ENCODE results near the gene ARHGAP15. TPM values are rescaled to one million over a fixed set of nuclear protein-coding genes. Genes with fewer than 3 reads are reported as not detected.

Gene ARHGAP15
- total and polyA plus RNA-seq, 2 experiments from 2014 or later, result 0.26 TPM; not detected in 1

DNA sequence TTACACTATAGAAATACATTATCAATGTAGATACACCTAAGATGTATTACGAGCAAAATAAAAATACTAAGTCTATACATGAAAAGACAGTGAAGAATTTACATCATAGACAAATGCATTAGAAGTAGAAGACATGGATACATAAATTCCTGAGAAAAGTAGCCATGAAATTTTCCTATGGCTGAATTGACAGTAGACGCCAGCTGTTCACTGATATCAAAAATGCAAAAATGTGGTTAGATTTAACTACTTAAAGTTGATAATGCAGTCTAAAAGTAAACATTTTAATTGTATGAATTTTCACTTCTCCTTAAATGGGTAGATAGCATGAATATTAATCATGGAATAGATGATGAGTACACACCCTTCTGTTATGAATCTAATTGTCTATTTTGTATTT, 350.9 kb downstream of the ARHGAP15 start (continued):
- TF ChIP-seq, protein P1, sequence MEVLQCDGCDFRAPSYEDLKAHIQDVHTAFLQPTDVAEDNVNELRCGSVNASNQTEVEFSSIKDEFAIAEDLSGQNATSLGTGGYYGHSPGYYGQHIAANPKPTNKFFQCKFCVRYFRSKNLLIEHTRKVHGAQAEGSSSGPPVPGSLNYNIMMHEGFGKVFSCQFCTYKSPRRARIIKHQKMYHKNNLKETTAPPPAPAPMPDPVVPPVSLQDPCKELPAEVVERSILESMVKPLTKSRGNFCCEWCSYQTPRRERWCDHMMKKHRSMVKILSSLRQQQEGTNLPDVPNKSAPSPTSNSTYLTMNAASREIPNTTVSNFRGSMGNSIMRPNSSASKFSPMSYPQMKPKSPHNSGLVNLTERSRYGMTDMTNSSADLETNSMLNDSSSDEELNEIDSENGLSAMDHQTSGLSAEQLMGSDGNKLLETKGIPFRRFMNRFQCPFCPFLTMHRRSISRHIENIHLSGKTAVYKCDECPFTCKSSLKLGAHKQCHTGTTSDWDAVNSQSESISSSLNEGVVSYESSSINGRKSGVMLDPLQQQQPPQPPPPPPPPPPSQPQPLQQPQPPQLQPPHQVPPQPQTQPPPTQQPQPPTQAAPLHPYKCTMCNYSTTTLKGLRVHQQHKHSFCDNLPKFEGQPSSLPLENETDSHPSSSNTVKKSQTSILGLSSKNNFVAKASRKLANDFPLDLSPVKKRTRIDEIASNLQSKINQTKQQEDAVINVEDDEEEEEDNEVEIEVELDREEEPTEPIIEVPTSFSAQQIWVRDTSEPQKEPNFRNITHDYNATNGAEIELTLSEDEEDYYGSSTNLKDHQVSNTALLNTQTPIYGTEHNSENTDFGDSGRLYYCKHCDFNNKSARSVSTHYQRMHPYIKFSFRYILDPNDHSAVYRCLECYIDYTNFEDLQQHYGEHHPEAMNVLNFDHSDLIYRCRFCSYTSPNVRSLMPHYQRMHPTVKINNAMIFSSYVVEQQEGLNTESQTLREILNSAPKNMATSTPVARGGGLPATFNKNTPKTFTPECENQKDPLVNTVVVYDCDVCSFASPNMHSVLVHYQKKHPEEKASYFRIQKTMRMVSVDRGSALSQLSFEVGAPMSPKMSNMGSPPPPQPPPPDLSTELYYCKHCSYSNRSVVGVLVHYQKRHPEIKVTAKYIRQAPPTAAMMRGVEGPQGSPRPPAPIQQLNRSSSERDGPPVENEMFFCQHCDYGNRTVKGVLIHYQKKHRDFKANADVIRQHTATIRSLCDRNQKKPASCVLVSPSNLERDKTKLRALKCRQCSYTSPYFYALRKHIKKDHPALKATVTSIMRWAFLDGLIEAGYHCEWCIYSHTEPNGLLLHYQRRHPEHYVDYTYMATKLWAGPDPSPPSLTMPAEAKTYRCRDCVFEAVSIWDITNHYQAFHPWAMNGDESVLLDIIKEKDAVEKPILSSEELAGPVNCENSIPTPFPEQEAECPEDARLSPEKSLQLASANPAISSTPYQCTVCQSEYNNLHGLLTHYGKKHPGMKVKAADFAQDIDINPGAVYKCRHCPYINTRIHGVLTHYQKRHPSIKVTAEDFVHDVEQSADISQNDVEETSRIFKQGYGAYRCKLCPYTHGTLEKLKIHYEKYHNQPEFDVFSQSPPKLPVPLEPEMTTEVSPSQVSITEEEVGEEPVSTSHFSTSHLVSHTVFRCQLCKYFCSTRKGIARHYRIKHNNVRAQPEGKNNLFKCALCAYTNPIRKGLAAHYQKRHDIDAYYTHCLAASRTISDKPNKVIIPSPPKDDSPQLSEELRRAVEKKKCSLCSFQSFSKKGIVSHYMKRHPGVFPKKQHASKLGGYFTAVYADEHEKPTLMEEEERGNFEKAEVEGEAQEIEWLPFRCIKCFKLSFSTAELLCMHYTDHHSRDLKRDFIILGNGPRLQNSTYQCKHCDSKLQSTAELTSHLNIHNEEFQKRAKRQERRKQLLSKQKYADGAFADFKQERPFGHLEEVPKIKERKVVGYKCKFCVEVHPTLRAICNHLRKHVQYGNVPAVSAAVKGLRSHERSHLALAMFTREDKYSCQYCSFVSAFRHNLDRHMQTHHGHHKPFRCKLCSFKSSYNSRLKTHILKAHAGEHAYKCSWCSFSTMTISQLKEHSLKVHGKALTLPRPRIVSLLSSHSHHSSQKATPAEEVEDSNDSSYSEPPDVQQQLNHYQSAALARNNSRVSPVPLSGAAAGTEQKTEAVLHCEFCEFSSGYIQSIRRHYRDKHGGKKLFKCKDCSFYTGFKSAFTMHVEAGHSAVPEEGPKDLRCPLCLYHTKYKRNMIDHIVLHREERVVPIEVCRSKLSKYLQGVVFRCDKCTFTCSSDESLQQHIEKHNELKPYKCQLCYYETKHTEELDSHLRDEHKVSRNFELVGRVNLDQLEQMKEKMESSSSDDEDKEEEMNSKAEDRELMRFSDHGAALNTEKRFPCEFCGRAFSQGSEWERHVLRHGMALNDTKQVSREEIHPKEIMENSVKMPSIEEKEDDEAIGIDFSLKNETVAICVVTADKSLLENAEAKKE (CRISPR knock-in tag; IDR thresholded peaks at IDR 0.05), result no peak
- TF ChIP-seq ZNF114 (CRISPR knock-in tag; IDR thresholded peaks at IDR 0.05) (no peak), NANOG (IDR thresholded peaks at IDR 0.05; ENCODE audit: borderline replicate concordance) (no peak), JUNB (IDR thresholded peaks at IDR 0.05; ENCODE audit: unreplicated experiment) (no peak)

DNA sequence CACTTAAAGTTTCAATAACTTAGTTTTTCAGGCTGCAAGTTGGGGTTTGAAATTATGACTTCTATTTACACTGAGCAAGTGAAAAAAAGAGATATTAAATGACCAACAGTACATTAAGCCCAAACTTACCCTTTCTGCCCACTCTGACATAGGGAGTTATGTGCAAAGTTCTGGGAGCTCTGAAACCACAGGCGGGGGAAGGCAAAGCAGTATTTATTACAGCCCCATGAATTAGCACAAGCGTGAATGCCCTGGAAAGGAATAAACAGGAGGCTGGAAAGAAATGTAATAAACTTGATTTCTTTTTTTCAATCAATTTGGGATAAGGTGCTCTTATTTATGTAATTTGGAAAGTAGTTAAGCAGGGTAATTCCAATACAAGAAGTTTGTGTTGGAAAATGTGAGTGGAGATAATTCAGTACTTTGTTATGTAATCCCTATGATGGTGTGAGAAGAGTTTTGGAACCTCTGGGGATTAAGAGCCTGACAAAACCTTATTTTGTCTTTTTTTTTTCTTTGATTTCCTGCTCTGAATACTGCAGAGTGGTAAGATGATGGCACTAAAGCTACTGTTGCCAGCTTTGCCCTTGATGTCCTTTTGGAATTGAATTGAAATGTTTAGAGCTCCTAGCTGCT, 351.5 kb downstream of the ARHGAP15 start:
- H3K27ac Mint-ChIP-seq, result no peak overlapping the region
- H3K9me3 Mint-ChIP-seq, result no peaks in the 10 kb centered on the region
- ATAC-seq, result no peak
- TF ChIP-seq STAT1 (IDR thresholded peaks at IDR 0.05; ENCODE audit: unreplicated experiment) (no peak), CREB1 (CRISPR knock-in tag; IDR thresholded peaks at IDR 0.05; ENCODE audit: low read depth) (no peak), EZH2phosphoT487 (IDR thresholded peaks at IDR 0.05; ENCODE audit: unreplicated experiment) (no peak), ZNF331 (CRISPR knock-in tag; IDR thresholded peaks at IDR 0.05; ENCODE audit: low read depth) (no peak), ZNF114 (CRISPR knock-in tag; IDR thresholded peaks at IDR 0.05) (no peak), JUNB (IDR thresholded peaks at IDR 0.05; ENCODE audit: unreplicated experiment) (no peak), EZH2 (IDR thresholded peaks at IDR 0.05; ENCODE audit: low read depth, unreplicated experiment) (no peak), POLR2AphosphoS5 (IDR thresholded peaks at IDR 0.05; ENCODE audit: low read depth) (no peak)
- TF ChIP-seq, protein P2, sequence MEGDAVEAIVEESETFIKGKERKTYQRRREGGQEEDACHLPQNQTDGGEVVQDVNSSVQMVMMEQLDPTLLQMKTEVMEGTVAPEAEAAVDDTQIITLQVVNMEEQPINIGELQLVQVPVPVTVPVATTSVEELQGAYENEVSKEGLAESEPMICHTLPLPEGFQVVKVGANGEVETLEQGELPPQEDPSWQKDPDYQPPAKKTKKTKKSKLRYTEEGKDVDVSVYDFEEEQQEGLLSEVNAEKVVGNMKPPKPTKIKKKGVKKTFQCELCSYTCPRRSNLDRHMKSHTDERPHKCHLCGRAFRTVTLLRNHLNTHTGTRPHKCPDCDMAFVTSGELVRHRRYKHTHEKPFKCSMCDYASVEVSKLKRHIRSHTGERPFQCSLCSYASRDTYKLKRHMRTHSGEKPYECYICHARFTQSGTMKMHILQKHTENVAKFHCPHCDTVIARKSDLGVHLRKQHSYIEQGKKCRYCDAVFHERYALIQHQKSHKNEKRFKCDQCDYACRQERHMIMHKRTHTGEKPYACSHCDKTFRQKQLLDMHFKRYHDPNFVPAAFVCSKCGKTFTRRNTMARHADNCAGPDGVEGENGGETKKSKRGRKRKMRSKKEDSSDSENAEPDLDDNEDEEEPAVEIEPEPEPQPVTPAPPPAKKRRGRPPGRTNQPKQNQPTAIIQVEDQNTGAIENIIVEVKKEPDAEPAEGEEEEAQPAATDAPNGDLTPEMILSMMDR (conservative IDR thresholded peaks at IDR 0.05; ENCODE audit: low read depth in 2 of 2), result no peak

More for the DNA sequence above, 351.5 kb downstream of the ARHGAP15 start:
- DNase-seq (ENCODE audit: low spot score), result no peak
- Histone ChIP-seq H3K27me3 (ENCODE audit: insufficient read depth) (peaks cover 37% of the 10 kb centered on the region), H3K36me3 (ENCODE audit: insufficient read depth) (no peaks in the 10 kb centered on the region), H3K79me2 (replicated peaks; ENCODE audit: insufficient read depth) (no peaks in the 10 kb centered on the region), H3F3A (replicated peaks; ENCODE audit: low read depth) (no peaks in the 10 kb centered on the region), H3K27ac (ENCODE audit: low read depth) (no peak overlapping the region), H3K4me3 (no peak overlapping the region), H3K4me1 (ENCODE audit: insufficient read depth) (peaks cover 7% of the 10 kb centered on the region; the same call in 1 of the 2 replicates), H3K4me2 (no peak overlapping the region), H2AFZ (no peak overlapping the region), H4K20me1 (replicated peaks; ENCODE audit: insufficient read depth) (no peaks in the 10 kb centered on the region), H3K9me2 (ENCODE audit: insufficient read depth) (no peaks in the 10 kb centered on the region)
- no peak overlapping the region for H3K4me3 Mint-ChIP-seq
- H3K27me3 Mint-ChIP-seq (ENCODE audit: insufficient read depth, low read depth, poor library complexity), result peaks cover 4% of the 10 kb centered on the region
- H3K4me1 Mint-ChIP-seq, result peaks cover 21% of the 10 kb centered on the region
- no peaks in the 10 kb centered on the region for H3K36me3 Mint-ChIP-seq (ENCODE audit: low read depth)

Data from GM23338 (cell line).